ENCODE data around the gene SLC9A7. TPM values are rescaled to one million over a fixed set of nuclear protein-coding genes. Genes with fewer than 3 reads are reported as not detected.

Gene SLC9A7
- total RNA-seq, 1 donor from 2014 or later: 43.8 TPM

DNA sequence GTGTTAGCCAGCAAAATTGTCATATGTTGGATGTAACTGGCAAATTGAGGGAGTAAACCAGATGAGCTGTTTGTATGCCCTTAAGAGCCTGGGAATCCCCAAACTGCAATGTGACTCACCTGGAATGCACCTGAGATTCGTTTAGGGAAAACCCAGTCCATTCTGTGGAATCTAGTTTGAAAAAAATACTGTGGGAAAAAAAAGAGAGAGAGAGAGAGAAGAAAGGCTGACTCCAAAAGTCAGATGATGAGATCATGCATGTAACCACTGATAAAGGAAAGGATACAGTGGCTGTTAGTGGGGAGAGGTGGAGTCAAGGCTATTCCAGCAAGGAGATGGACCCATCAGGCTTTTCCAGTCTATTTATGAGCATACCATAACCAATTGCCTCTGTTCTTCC is 48.5 kb downstream of the SLC9A7 start:
- no peaks in the 10 kb centered on the region for H3K9me3 Mint-ChIP-seq
- no peaks in the 10 kb centered on the region for H3K27me3 Mint-ChIP-seq
- no peak for DNase-seq
- H3K4me3 Mint-ChIP-seq: peak overlapping the region; percentile 45
- peaks cover 57% of the 10 kb centered on the region for H3K4me1 Mint-ChIP-seq
- intact Hi-C loops (cut with micrococcal nuclease): loop anchor here (5.0 kb wide), 3 partner anchors 73 to 138 kb away; partner anchors contain the start of gene CHST7
- peak overlapping the region; percentile 85 for H3K27ac Mint-ChIP-seq
- H3K36me3 Mint-ChIP-seq (ENCODE audit: low read depth): peaks cover 16% of the 10 kb centered on the region

DNA sequence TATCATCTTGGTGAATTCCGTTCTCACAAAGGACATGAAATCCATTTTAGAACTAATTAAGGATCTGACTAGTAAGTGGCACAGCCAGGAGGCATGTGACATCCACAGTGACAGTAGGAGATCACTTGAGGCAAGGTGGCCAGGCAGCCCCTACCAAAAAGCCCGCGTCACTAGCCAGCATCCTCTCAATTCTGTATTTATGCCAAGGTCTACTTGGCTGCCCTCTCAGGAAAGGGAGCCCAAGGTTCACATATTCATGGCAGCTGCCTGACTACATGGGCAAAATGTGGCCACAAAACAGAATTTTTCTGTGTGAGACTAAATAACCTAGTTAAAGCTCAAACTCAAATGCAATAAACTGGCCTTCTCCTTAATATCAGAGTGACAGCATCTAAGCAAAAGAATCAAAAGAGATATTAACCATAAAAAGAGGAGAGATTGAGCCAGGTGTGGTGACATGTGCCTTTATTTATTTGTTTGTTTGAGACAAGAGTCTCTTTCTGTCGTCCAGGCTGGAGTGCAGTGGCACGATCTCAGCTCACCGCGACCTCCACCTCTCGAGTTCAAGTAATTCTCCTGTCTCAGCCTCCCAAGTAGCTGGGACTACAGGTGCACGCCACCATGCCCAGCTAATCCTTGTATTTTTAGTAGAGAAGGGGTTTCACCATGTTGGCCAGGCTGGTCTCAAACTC is 51.5 kb downstream of the SLC9A7 start:
- Mint-ChIP-seq H3K27ac (peak overlapping the region; percentile 65), H3K36me3 (ENCODE audit: low read depth) (peaks cover 24% of the 10 kb centered on the region)

DNA sequence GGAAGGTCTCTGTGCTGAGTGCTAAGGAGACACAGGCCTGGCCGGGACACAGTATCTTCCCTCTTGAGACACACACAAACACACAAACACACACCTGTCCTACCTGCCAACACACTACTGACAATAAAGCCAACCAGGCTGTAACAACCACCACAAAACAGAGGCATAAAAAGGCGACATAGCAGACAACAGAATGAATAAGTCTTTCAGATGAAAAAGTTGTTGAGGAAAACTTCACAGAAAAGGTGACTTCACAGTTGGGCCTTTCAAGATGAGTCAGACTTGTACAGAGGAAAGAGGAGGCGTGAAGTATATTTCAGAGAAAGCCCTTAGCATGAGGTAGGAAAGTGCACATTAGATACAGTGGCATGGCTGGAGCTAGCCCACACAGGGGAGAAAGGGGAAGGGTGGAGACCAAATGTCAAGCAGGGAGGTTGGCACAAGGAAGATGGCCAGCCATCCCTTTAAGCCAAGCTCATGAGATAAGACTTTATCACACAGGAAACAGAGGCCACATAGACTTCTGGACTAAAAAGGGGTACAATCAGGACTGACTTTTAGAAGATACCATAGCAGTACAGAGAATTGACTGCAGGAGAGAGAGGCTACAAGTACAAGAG is 54.0 kb downstream of the SLC9A7 start:
- H3K4me1 Mint-ChIP-seq: peaks cover 46% of the 10 kb centered on the region
- DNase-seq: peak; percentile 78
- no peaks in the 10 kb centered on the region for H3K27me3 Mint-ChIP-seq
- intact Hi-C loops (cut with micrococcal nuclease): loop anchor here (2.0 to 10.0 kb wide), 2 partner anchors 28 to 90 kb away; no protein-coding TSS in a partner anchor
- H3K36me3 Mint-ChIP-seq (ENCODE audit: low read depth): peaks cover 27% of the 10 kb centered on the region
- H3K4me3 Mint-ChIP-seq: peak overlapping the region; percentile 82
- peaks cover 5% of the 10 kb centered on the region for H3K9me3 Mint-ChIP-seq
- H3K27ac Mint-ChIP-seq: peak overlapping the region; percentile 99

More for the DNA sequence above, 51.5 kb downstream of the SLC9A7 start:
- Mint-ChIP-seq H3K4me1 (peaks cover 62% of the 10 kb centered on the region), H3K4me3 (no peak overlapping the region), H3K9me3 (no peaks in the 10 kb centered on the region), H3K27me3 (no peaks in the 10 kb centered on the region)
- no peak for DNase-seq
- intact Hi-C loops (cut with micrococcal nuclease): loop anchor here (10.0 kb wide), 1 partner anchor 87 kb away; no protein-coding TSS in a partner anchor

DNA sequence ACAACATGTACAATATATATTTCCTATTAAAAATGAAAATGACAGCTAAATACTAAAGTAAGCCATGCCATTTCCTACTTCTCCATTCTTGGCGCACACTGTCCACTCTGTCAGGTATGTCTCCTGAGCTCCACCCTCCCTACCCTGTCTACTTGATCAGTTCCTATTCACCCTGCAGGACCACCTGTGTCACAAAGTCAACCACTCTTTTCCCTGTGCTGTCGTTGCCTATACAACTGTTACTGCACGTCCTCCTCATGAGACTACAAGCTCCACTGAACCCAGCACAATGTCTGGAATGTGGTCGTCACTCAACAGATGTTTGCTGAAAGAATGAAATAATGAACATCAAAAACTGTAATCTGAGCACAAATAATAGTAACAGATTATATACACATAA is 54.9 kb downstream of the SLC9A7 start:
- Mint-ChIP-seq H3K27ac (peak overlapping the region; percentile 99), H3K9me3 (peaks cover 5% of the 10 kb centered on the region), H3K36me3 (ENCODE audit: low read depth) (peaks cover 24% of the 10 kb centered on the region), H3K4me3 (peak overlapping the region; percentile 32), H3K4me1 (peaks cover 42% of the 10 kb centered on the region), H3K27me3 (no peaks in the 10 kb centered on the region)
- intact Hi-C loops (cut with micrococcal nuclease): loop anchor here (1.0 to 10.0 kb wide), 3 partner anchors 9 to 91 kb away; no protein-coding TSS in a partner anchor
- no peak for DNase-seq

DNA sequence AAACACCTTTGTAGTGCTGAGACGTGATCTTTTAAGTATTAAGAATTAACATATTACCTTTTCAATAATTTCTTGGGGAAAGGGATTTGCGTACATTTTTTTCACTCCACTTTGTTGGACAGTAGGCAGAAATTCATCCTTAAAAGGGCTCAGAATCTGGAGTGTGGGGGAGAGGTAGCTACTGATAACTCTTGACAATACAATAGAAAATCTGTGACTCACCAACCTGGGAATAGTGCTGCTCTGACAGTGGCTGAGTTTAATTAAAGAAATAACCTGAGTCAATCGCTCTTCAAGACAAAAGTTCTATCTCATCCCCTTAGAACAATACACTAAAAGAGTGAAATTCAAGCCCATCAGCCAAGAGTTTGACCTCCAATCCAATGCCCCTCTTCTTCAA is 60.2 kb downstream of the SLC9A7 start:
- H3K9me3 Mint-ChIP-seq: peaks cover 5% of the 10 kb centered on the region
- H3K4me1 Mint-ChIP-seq: peaks cover 19% of the 10 kb centered on the region
- no peak overlapping the region for H3K27ac Mint-ChIP-seq
- no peak overlapping the region for H3K4me3 Mint-ChIP-seq
- H3K27me3 Mint-ChIP-seq: no peaks in the 10 kb centered on the region
- intact Hi-C loops (cut with micrococcal nuclease): no loop called here
- H3K36me3 Mint-ChIP-seq (ENCODE audit: low read depth): peaks cover 8% of the 10 kb centered on the region
- no peak for DNase-seq

DNA sequence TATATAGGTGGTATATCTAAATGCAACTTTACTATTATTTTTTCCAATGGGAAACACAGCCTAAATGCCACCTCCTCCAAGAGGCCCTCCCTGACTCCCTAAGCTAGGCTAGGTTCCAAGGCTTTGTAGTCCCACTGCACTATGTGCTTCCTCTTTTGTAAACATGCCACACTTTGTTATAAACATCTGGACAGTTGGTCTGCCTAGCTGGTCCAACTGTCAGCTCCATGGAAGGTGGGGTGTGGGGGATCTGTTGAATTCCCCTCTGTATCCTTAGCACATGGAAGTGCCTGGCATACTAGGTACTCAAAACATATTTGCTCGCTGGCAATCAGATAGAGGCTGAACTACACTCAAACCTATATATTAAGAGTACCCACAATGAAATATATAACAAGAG is 63.4 kb downstream of the SLC9A7 start:
- Mint-ChIP-seq H3K4me1 (peaks cover 7% of the 10 kb centered on the region), H3K4me3 (no peak overlapping the region), H3K36me3 (ENCODE audit: low read depth) (peaks cover 2% of the 10 kb centered on the region), H3K27me3 (no peaks in the 10 kb centered on the region), H3K9me3 (peaks cover 1% of the 10 kb centered on the region), H3K27ac (no peak overlapping the region)
- no peak for DNase-seq
- intact Hi-C loops (cut with micrococcal nuclease): no loop called here

DNA sequence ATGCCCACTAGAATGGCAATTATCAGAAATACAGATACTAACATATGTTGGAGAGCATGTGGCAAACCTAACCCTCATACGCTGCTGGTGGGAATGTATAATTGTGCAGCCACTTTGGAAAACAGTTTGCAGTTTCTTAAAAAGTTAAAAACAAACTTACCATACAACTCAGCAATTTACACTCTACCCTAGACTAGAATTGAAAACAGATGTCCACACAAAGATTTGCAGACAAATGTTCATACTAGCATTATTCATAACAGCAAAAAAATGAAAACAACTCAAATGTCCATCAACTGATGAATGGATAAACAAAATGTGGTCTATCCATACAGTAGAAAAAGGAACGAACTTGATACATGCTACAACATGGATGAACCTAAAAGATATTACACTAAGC is 64.4 kb downstream of the SLC9A7 start:
- Mint-ChIP-seq H3K4me3 (no peak overlapping the region), H3K9me3 (no peaks in the 10 kb centered on the region), H3K27ac (no peak overlapping the region), H3K36me3 (ENCODE audit: low read depth) (no peaks in the 10 kb centered on the region), H3K4me1 (peaks cover 5% of the 10 kb centered on the region), H3K27me3 (no peaks in the 10 kb centered on the region)
- intact Hi-C loops (cut with micrococcal nuclease): no loop called here
- DNase-seq: no peak

DNA sequence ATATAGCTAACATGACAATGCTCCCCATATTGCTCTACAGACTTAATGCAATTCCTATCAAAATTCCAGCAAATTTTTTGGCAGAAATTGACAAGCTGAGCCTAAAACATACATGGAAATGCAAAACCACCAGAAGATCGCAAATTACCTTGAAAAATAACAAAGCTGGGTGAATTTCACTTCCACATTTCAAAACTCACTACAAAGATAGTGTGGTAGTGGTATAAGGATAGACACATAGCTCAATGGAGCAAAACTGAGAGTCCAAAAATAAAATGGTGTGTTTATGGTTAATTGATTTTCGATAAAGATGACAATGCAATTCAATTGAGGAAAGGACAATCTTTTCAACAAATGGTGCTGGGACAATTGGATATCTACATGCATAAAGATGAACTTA is 65.8 kb downstream of the SLC9A7 start:
- no peak overlapping the region for H3K27ac Mint-ChIP-seq
- peaks cover 3% of the 10 kb centered on the region for H3K4me1 Mint-ChIP-seq
- DNase-seq: no peak
- no peaks in the 10 kb centered on the region for H3K9me3 Mint-ChIP-seq
- intact Hi-C loops (cut with micrococcal nuclease): no loop called here
- H3K36me3 Mint-ChIP-seq (ENCODE audit: low read depth): no peaks in the 10 kb centered on the region
- no peaks in the 10 kb centered on the region for H3K27me3 Mint-ChIP-seq
- no peak overlapping the region for H3K4me3 Mint-ChIP-seq

DNA sequence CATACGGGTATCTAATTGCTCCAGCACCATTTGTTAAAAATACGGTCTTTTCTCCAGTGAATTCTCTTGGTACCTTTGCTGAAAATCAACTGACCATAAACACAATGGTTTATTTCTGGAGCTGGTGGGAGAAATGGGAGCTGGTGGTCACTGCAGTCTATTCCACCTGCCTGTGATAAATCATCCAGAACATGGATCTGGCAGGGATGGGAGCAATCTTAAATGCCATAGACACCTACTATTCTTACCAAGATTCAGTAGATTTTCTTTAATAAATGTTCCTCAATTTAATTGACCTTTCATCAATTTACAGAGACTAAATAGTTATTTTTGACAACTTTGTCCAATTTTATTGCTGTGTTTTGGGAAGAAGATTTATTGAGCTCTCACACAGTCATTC is 68.1 kb downstream of the SLC9A7 start:
- Mint-ChIP-seq H3K27ac (no peak overlapping the region), H3K36me3 (ENCODE audit: low read depth) (no peaks in the 10 kb centered on the region), H3K27me3 (no peaks in the 10 kb centered on the region), H3K4me3 (no peak overlapping the region), H3K9me3 (no peaks in the 10 kb centered on the region), H3K4me1 (peaks cover 9% of the 10 kb centered on the region)
- DNase-seq: no peak
- intact Hi-C loops (cut with micrococcal nuclease): no loop called here

DNA sequence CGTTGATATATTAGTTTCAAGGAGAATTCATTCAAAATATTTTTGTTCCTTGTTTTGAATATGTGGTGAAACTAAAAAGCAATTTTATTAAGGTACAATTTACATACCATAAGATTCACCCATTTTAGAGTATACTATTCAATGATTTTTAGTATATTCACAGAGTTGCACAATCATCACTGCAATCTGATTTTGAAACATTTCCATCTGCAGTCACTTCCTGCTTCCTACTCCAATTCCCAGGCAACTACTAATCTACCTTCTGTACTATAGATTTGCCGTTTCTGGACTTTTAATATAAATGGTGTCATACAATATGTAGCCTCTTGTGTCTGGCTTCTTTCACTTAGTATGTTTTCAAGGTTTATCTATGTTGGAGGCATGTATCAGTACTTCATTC is 71.3 kb downstream of the SLC9A7 start:
- no peaks in the 10 kb centered on the region for H3K9me3 Mint-ChIP-seq
- H3K27ac Mint-ChIP-seq: no peak overlapping the region
- H3K27me3 Mint-ChIP-seq: no peaks in the 10 kb centered on the region
- no peak overlapping the region for H3K4me3 Mint-ChIP-seq
- H3K4me1 Mint-ChIP-seq: peaks cover 19% of the 10 kb centered on the region
- H3K36me3 Mint-ChIP-seq (ENCODE audit: low read depth): no peaks in the 10 kb centered on the region
- intact Hi-C loops (cut with micrococcal nuclease): loop anchor here (5.0 kb wide), 1 partner anchor 305 kb away; no protein-coding TSS in a partner anchor
- DNase-seq: no peak

DNA sequence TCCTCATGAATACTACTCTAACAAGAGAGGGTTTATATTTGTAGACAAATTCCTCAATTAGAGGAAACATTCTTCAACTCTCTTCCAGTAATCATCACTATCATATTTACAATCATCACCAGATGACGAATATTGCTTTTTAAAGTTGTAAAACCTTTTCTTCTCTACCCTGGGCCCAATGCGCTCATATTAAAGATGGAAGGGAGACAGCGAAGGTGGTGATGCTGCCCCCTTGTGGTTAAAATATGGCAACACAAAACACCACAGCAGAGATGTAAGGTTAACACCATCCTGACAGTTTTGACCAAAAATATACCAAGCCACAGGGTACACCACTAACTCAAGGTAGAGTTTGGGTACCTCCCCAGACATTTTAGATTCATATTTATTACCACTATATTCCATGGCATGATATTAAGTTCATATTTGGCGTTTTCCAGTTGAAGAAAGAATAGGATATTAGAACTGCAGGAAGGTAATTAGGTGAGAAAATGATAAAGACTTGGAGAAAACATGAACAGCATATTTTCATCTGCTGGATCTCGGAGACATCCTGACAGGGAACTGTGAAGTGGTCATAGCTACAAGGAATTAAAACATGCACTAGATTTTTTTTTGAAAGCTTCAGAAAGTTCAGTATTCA is 72.8 kb downstream of the SLC9A7 start:
- H3K27me3 Mint-ChIP-seq: no peaks in the 10 kb centered on the region
- peak; percentile 79 for DNase-seq
- no peak overlapping the region for H3K4me3 Mint-ChIP-seq
- intact Hi-C loops (cut with micrococcal nuclease): loop anchor here (5.0 kb wide), 1 partner anchor 304 kb away; no protein-coding TSS in a partner anchor
- peaks cover 8% of the 10 kb centered on the region for H3K36me3 Mint-ChIP-seq (ENCODE audit: low read depth)
- no peak overlapping the region for H3K27ac Mint-ChIP-seq
- H3K9me3 Mint-ChIP-seq: no peaks in the 10 kb centered on the region
- H3K4me1 Mint-ChIP-seq: peaks cover 19% of the 10 kb centered on the region

DNA sequence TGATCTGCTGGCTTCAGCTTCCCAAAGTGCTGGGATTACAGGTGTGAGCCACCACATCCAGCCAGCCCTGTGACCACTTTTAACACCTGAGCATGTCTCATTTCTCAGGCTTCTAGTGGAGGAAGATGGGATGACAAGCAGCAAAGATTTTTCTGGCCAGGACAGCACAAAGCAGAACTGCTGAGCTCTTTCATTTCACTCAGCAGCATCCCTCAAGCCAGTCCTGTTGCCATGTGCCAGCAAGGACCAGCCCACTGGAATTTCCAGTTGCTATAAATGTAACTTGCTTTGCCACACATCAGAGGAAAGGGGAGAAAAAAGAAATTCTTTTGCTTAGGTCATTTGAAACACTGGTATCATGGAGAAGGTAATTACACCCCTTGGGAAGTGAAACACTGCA is 75.9 kb downstream of the SLC9A7 start:
- Mint-ChIP-seq H3K36me3 (ENCODE audit: low read depth) (peaks cover 14% of the 10 kb centered on the region), H3K27me3 (no peaks in the 10 kb centered on the region), H3K27ac (peak overlapping the region; percentile 48), H3K4me3 (no peak overlapping the region), H3K9me3 (no peaks in the 10 kb centered on the region), H3K4me1 (peaks cover 16% of the 10 kb centered on the region)
- no peak for DNase-seq
- intact Hi-C loops (cut with micrococcal nuclease): no loop called here

DNA sequence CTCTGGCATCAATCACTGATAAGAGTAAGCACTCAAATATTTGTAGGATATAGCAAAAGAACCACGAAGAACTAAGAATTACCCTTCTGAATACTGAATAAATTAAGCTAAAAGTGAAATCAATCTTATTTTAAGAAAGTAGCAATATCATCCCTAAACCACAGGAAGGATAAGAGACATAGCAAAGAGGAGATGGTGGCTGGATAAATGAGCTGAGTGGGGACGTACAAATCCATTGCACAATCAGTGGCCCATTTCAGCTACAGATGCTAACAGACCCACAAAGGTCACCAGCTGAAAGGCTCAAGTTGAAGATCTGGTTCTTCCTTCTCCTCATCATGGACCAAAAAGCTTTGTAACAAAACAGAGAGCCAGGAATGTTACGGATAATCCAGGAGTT is 77.1 kb downstream of the SLC9A7 start:
- Mint-ChIP-seq H3K9me3 (no peaks in the 10 kb centered on the region), H3K27me3 (no peaks in the 10 kb centered on the region), H3K4me1 (peaks cover 16% of the 10 kb centered on the region), H3K27ac (no peak overlapping the region), H3K4me3 (no peak overlapping the region), H3K36me3 (ENCODE audit: low read depth) (peaks cover 18% of the 10 kb centered on the region)
- no peak for DNase-seq
- intact Hi-C loops (cut with micrococcal nuclease): no loop called here

DNA sequence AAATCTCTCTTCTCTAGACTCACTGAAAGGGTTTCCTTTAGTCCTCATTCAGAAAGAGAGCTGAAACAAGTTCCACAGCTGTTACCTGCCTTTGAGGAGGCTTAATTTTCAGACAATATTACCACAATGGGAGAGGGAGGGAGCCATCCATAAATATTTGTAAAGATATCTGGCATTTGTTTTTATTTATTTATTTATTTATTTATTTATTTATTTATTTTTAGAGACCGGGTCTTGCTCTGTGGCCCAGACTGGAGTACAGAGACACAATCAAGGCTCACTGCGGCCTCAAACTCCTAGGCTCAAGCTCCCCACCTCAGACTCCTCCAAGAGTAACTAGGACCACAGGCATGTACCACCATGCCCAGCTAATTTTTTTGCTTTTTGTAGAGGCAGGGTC is 80.7 kb downstream of the SLC9A7 start:
- Mint-ChIP-seq H3K27me3 (no peaks in the 10 kb centered on the region), H3K36me3 (ENCODE audit: low read depth) (peaks cover 21% of the 10 kb centered on the region), H3K9me3 (no peaks in the 10 kb centered on the region), H3K4me1 (peaks cover 4% of the 10 kb centered on the region), H3K4me3 (no peak overlapping the region), H3K27ac (no peak overlapping the region)
- no peak for DNase-seq
- intact Hi-C loops (cut with micrococcal nuclease): no loop called here
